HEK293 (cell line): Measurements from ENCODE around the gene NR2E3.

Experiments used
- ZBTB1 ChIP-seq: fragments of 450-650 bp; formaldehyde crosslinking; IDR thresholded peaks from 2 replicates; pipeline ENCODE4 v1.5.1; 2016; ENCODE audit warnings: missing biosample characterization, missing genetic modification characterization
- ZNF19 ChIP-seq: fragments of 450-650 bp; formaldehyde crosslinking; IDR thresholded peaks from 2 replicates; pipeline ENCODE4; 2016; ENCODE audit warnings: missing biosample characterization, missing genetic modification characterization, low read depth
- ZNF292 ChIP-seq: fragments of 450-650 bp; formaldehyde crosslinking; IDR thresholded peaks from 2 replicates; pipeline ENCODE4 v1.5.1; 2016; ENCODE audit warnings: low read depth, missing biosample characterization, missing genetic modification characterization, borderline replicate concordance
- ZNF416 ChIP-seq: fragments of 450-650 bp; formaldehyde crosslinking; IDR thresholded peaks from 2 replicates; pipeline ENCODE4 v1.5.1; 2016; ENCODE audit warnings: missing biosample characterization, missing genetic modification characterization
- ZNF670 ChIP-seq: fragments of 450-650 bp; formaldehyde crosslinking; IDR thresholded peaks from 2 replicates; pipeline ENCODE4 v1.5.1; 2016; ENCODE audit warnings: missing biosample characterization, missing genetic modification characterization, low read depth
- TF ChIP-seq, protein P1 (sequence below): fragments of 450-650 bp; formaldehyde crosslinking; IDR thresholded peaks from 2 replicates; pipeline ENCODE4 v1.5.1; 2016; ENCODE audit warnings: missing biosample characterization, missing genetic modification characterization
- TF ChIP-seq, protein P2 (sequence below): fragments of 450-650 bp; formaldehyde crosslinking; conservative IDR thresholded peaks from 2 replicates; pipeline ENCODE4 v1.5.1; 2016; ENCODE audit warnings: low read depth, missing biosample characterization, missing genetic modification characterization

DNA sequence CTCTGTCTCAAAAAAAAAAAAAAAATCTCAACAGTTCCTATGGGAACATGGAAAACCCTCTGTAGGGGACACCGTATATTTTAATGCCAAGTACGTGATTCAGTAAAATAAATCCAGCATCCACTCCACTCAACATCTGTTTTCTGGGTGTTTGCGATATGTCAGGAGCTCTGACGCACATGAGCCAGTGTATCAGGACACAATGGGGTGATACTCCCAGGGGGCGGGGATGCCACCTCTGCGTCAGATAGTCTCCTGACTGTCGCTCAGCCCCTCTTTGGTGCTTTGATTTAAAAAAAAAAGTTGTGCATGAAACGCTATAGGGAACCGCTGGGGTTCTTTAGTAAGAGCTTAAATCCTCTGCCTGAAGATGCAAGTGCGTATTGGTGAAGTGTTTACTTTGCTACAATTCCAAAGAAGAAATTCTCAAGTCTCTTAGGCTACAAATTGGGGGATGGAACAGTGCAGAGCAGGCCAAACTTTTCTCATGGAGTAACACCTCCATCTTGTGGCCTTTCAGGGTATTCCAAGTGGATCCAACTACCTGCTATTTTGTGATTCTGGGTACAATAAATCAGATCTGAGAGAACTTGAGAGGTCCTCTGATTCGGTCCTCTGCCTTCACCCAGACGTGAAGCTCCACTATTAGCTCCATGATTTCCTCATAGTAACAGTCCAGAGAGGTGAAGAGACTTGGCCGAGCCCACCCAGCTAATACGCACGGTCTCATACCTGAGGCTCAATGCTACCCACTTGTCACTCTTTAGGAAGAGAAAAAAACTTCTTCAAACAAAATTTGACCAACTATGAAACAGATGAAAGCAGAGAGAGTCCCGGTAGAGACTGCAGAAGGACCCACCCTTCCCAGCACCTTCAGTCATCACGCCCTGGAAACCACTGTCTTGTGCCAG lies 9.3 kb upstream of the NR2E3 start:
- TF ChIP-seq, protein P1, sequence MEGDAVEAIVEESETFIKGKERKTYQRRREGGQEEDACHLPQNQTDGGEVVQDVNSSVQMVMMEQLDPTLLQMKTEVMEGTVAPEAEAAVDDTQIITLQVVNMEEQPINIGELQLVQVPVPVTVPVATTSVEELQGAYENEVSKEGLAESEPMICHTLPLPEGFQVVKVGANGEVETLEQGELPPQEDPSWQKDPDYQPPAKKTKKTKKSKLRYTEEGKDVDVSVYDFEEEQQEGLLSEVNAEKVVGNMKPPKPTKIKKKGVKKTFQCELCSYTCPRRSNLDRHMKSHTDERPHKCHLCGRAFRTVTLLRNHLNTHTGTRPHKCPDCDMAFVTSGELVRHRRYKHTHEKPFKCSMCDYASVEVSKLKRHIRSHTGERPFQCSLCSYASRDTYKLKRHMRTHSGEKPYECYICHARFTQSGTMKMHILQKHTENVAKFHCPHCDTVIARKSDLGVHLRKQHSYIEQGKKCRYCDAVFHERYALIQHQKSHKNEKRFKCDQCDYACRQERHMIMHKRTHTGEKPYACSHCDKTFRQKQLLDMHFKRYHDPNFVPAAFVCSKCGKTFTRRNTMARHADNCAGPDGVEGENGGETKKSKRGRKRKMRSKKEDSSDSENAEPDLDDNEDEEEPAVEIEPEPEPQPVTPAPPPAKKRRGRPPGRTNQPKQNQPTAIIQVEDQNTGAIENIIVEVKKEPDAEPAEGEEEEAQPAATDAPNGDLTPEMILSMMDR (tag by site-specific recombination): peak; percentile 84
- TF ChIP-seq ZNF292 (tag by site-specific recombination) (no peak), ZNF670 (no peak), ZNF416 (tag by site-specific recombination) (no peak), ZBTB1 (no peak), ZNF19 (tag by site-specific recombination) (no peak)
- TF ChIP-seq, protein P2, sequence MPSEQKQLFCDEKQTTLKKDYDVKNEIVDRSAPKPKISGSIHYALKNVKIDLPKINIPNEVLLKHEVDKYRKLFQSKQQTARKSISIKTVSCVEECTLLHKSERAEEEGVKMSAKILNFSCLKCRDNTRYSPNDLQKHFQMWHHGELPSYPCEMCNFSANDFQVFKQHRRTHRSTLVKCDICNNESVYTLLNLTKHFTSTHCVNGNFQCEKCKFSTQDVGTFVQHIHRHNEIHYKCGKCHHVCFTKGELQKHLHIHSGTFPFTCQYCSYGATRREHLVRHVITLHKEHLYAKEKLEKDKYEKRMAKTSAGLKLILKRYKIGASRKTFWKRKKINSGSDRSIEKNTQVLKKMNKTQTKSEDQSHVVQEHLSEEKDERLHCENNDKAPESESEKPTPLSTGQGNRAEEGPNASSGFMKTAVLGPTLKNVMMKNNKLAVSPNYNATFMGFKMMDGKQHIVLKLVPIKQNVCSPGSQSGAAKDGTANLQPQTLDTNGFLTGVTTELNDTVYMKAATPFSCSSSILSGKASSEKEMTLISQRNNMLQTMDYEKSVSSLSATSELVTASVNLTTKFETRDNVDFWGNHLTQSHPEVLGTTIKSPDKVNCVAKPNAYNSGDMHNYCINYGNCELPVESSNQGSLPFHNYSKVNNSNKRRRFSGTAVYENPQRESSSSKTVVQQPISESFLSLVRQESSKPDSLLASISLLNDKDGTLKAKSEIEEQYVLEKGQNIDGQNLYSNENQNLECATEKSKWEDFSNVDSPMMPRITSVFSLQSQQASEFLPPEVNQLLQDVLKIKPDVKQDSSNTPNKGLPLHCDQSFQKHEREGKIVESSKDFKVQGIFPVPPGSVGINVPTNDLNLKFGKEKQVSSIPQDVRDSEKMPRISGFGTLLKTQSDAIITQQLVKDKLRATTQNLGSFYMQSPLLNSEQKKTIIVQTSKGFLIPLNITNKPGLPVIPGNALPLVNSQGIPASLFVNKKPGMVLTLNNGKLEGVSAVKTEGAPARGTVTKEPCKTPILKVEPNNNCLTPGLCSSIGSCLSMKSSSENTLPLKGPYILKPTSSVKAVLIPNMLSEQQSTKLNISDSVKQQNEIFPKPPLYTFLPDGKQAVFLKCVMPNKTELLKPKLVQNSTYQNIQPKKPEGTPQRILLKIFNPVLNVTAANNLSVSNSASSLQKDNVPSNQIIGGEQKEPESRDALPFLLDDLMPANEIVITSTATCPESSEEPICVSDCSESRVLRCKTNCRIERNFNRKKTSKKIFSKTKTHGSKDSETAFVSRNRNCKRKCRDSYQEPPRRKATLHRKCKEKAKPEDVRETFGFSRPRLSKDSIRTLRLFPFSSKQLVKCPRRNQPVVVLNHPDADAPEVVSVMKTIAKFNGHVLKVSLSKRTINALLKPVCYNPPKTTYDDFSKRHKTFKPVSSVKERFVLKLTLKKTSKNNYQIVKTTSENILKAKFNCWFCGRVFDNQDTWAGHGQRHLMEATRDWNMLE (tag by site-specific recombination): no peak
